Aorta (tissue), 5 donors: ENCODE results near the gene NWD2. TPM values are rescaled to one million over a fixed set of nuclear protein-coding genes. Genes with fewer than 3 reads are reported as not detected.

Experiments
- ATAC-seq: fragments of 200-7000 bp; cut with Tn5 transposase; one replicate; pipeline ENCODE4 v1.9.1; 2022; ENCODE audit warnings: moderate library complexity; ENCODE audit not compliant: low FRiP score
- DNase-seq, 2 donors: peaks; one replicate each; pipeline ENCODE4 v3.0.0-alpha.2; 2020
- H3K27ac ChIP-seq, 2 donors: one replicate each; pipeline ENCODE4 v1.5.1; 2013; ENCODE audit warnings: low read length in 2 of 2, mild to moderate bottlenecking in 2 of 2, moderate library complexity in 2 of 2, control low read depth in 1 of 2, inconsistent platforms in 1 of 2, low read depth in 1 of 2
- H3K27me3 ChIP-seq, 2 donors: one replicate each; pipeline ENCODE4 v1.6.1; 2013; ENCODE audit warnings: control low read depth in 1 of 2, low read length in 1 of 2, mild to moderate bottlenecking in 1 of 2, moderate library complexity in 1 of 2; ENCODE audit not compliant: insufficient read depth in 2 of 2, control insufficient read depth in 1 of 2
- H3K36me3 ChIP-seq, 2 donors: one replicate each; pipeline ENCODE4 v1.6.1; 2013; ENCODE audit warnings: control low read depth in 1 of 2, low read length in 1 of 2, mild to moderate bottlenecking in 1 of 2; ENCODE audit not compliant: insufficient read depth in 2 of 2, control insufficient read depth in 1 of 2
- H3K4me1 ChIP-seq, 2 donors: one replicate each; pipeline ENCODE4 v1.6.1; 2013; ENCODE audit warnings: low read length in 2 of 2, control low read depth in 1 of 2, mild to moderate bottlenecking in 1 of 2, moderate library complexity in 1 of 2; ENCODE audit not compliant: insufficient read depth in 2 of 2, control insufficient read depth in 1 of 2
- H3K4me3 ChIP-seq, 2 donors: one replicate each; pipeline ENCODE4 v1.5.1; 2013; ENCODE audit warnings: low read length in 2 of 2, control low read depth in 1 of 2, mild to moderate bottlenecking in 1 of 2
- H3K9me3 ChIP-seq: one replicate; pipeline ENCODE4 v1.6.1; 2013; ENCODE audit warnings: mild to moderate bottlenecking, low read length; ENCODE audit not compliant: control insufficient read depth
- WGBS, 2 donors: extraction: QIAGEN DNeasy Blood & Tissue Kit; methylation state at CpG; one replicate each; pipeline ENCODE4 v1.1.7; 2013; 5-methylcytosine and 5-hydroxymethylcytosine counted together
- intact Hi-C, 2 donors: fragments of 100-400 bp; cut with DNase I; formaldehyde crosslinking; loops; one replicate each; pipeline versions ENCODE4 v1.14.2 to v1.15.0; 2022
- polyA plus RNA-seq, 2 donors: library from polyadenylated mRNA; stranded (reverse); fragments of 200-250 nt; gene quantifications; one replicate each; pipeline ENCODE4 v1.2.3, GENCODE V29; 2013
- total RNA-seq, 2 donors: library from RNA; stranded (reverse); fragmentation: NEBNext Ultra II Directional; extraction: Animal tissue kit (Norgen Biotek cat#: 25700); gene quantifications; one replicate each; pipeline ENCODE4 v1.2.1, GENCODE V29; 2021
- donor health status: healthy with polysubstance abuse.
- donor health status: Bipolar disorder and iron deficiency.
- donor health status: DM: no; HTN: no; CAD: no.
- donor health status: DM: no; HTN: no; CAD: no.
- donor health status: DM: yes; HTN: yes; CAD: no.

NWD2 gene
- total and polyA plus RNA-seq, 4 donors, result 0.13 TPM; not detected in 3

DNA sequence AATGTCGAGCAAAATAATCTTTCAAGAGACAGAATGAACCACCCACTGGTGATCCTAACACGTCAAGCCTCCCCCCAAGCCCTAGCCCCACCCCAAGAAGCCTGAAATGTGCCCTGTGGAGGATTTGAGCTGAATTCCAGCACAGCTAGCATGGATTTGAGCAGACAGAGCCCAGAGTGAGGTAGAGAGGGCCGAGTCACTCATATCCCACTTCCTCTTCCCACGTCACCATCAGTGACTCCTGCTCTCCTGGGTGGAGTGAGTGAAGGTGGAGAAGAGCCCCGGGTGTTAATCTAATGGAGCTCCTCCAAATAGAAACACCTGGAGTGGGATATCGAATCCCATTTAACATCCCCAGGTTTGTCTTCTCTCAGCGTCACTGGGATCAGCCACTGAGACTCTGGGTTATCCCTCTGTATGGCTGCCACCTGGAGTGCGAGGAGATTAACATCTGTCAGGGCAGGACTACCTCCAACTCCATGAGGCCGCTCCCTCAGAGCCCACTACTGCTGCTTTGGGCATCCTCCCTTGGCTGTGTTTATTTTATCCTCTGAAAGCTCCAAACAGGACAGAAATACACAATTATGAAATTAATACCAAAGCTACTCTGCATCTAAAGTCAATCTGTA is 136.6 kb downstream of the NWD2 start:
- H3K36me3 ChIP-seq, result no peaks in the 10 kb centered on the region
- no peak overlapping the region for H3K4me3 ChIP-seq
- peaks cover 1% of the 10 kb centered on the region for H3K9me3 ChIP-seq
- H3K4me1 ChIP-seq, result no peaks in the 10 kb centered on the region
- no peak for DNase-seq
- H3K27ac ChIP-seq, result no peak overlapping the region
- ATAC-seq, result no peak
- WGBS, 2 donors, result 45 to 50% methylated on average over 9 of the region's 9 CpGs
- H3K27me3 ChIP-seq, result peaks cover 0 to 1% of the 10 kb centered on the region in 2 donors
- intact Hi-C loops, result no loop called here

DNA sequence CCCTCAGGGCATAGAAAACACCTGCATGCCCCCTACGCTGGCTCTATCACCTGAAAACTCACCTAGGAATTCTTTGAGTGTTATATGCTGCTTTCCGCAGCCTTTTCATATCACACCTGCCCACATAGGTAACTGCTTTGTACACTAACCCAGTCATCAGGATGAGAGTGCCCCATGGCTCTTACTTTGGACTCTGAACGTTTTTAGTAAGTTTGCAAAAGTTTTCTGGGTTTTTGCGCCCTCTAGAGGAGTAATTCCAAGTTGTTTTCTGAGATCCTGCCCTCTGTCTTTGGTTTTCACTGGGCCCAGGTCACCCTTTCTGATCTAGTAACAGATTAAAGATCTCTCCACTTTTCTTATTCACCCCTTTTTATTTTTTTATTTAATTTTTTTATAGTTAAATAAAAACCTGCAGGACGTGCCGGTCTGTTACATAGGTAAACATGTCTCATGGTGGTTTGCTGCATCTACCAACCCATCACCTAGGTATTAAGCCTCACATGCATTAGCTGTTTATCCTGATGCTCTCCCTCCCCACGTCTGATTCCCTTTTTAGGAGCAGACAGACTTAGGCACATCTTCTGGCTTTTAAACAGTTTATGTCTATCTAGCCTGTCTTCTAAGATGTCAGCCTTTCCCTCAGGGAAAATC is 139.2 kb downstream of the NWD2 start:
- H3K9me3 ChIP-seq, result peaks cover 1% of the 10 kb centered on the region
- H3K4me1 ChIP-seq, result no peaks in the 10 kb centered on the region
- DNase-seq (no peak), ATAC-seq (no peak)
- 35 to 36% methylated on average over 7 of the region's 7 CpGs for WGBS, 2 donors
- H3K4me3 ChIP-seq, result no peak overlapping the region
- intact Hi-C loops, result no loop called here
- H3K36me3 ChIP-seq, result no peaks in the 10 kb centered on the region
- H3K27ac ChIP-seq, result no peak overlapping the region
- H3K27me3 ChIP-seq, result no peaks in the 10 kb centered on the region

DNA sequence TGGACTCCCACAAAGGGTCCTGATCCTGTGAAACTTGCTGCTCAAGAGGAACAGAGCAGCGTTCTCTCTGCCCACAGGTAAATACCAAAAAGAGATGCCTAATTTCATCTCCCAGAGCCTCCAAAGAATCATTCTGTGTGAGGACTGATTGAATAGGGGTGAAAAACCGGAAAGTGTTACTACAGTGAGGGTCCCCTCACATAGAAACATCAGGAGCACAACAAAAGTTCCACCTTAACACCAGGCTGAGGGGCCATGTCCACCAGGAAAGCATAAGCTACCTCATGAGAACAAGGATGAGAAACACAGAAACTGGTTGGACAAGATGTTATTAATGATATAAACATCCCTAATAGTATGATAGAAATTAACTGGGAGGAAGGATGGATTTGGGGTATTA is 140.9 kb downstream of the NWD2 start:
- Histone ChIP-seq H3K4me1 (no peaks in the 10 kb centered on the region), H3K27ac (no peak overlapping the region), H3K36me3 (no peaks in the 10 kb centered on the region), H3K9me3 (peaks cover 1% of the 10 kb centered on the region), H3K4me3 (no peak overlapping the region), H3K27me3 (no peaks in the 10 kb centered on the region)
- ATAC-seq (no peak), DNase-seq (no peak)
- WGBS, 2 donors, result 65 to 73% methylated on average over 2 of the region's 2 CpGs
- intact Hi-C loops, result no loop called here

DNA sequence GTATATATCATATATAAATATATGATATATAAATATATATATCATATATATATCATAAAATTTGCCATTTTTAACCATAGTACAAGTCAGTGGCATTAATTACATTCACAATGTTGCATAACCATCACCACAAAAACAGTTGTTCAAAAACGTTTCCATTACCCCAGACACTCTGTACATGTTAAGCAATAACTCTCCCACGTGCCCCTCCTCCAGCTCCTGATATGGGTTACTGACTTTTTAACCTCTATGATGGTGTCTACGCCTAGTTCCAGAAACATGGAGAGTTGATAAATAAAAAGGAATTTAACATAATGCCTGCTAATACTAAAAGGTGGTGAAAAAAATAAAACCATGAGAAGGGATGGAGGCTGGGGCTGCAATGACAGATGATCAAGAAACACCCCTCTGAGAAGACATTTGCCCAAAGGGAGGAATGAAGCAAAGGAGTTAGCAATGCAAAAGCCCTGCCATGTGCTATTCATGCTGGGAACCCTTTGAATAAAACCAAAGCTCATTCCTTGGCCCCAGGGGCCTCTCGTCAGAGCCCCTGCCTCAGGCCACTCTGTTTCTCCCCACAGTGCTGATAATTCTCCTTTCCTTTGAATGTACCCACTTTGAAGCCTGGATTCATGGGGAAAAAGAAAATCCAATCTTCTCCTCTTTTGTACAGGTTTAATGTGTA is 144.3 kb downstream of the NWD2 start:
- Histone ChIP-seq H3K4me1 (no peaks in the 10 kb centered on the region), H3K36me3 (no peaks in the 10 kb centered on the region), H3K4me3 (no peak overlapping the region), H3K27ac (no peak overlapping the region), H3K27me3 (no peaks in the 10 kb centered on the region), H3K9me3 (peaks cover 1% of the 10 kb centered on the region)
- intact Hi-C loops, result no loop called here
- ATAC-seq, result no peak
- 29 to 33% methylated on average over 4 of the region's 4 CpGs for WGBS, 2 donors
- DNase-seq, result no peak

DNA sequence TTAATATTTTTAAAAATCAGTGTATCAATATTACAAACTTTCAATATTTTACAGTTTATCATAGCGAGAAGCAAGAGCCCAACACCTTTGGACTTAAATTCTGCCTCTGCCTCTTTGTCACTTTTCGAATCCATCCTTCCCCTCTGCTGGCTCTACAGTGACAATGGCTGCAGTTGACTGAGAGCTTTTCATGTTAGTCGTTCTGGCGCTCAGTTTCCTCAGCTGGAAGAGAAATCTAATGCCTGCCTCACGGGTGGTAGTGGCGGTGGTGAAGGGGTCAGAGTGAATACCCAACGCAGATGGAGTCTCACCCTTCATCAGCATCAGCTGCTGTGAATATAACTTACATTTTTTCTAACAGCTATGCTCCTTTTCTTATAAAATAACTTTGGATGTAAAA is 144.8 kb downstream of the NWD2 start:
- Histone ChIP-seq H3K36me3 (no peaks in the 10 kb centered on the region), H3K27me3 (no peaks in the 10 kb centered on the region), H3K9me3 (peaks cover 1% of the 10 kb centered on the region), H3K4me1 (no peaks in the 10 kb centered on the region), H3K4me3 (no peak overlapping the region), H3K27ac (no peak overlapping the region)
- DNase-seq, result no peak
- 61% methylated on average over 7 of the region's 7 CpGs for WGBS, 2 donors
- ATAC-seq, result no peak
- intact Hi-C loops, result no loop called here

DNA sequence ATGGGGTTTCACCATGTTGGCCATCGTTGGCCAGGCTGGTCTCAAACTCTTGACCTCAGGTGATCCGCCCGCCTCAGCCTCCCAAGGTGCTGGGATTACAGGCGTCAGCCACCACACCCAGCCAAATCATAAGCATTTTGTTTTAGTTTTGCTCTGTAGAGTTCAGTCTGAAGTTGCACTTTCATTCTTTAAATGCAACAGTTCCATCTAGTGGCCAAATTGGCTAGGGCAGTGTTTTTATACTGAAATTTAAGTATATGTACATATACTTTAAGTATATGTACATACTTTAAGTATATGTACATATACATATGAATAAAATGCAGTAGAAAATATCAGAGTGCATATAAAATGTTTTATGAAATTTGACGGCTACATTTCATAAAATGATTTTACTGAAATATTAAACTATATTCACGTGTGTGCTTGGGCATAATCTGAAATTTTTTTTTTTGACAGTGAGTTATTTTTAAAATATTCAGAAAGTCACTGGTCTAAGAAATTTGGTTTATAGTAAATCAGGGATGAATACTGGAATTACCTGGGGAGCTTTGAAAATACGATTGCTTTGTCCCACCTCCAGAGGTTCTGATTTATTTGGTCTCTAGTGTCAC is 145.5 kb downstream of the NWD2 start:
- DNase-seq (no peak), ATAC-seq (no peak)
- Histone ChIP-seq H3K9me3 (no peaks in the 10 kb centered on the region), H3K4me3 (no peak overlapping the region), H3K36me3 (no peaks in the 10 kb centered on the region), H3K27ac (no peak overlapping the region), H3K4me1 (no peaks in the 10 kb centered on the region), H3K27me3 (no peaks in the 10 kb centered on the region)
- 26 to 33% methylated on average over 7 of the region's 7 CpGs for WGBS, 2 donors
- intact Hi-C loops, result no loop called here

DNA sequence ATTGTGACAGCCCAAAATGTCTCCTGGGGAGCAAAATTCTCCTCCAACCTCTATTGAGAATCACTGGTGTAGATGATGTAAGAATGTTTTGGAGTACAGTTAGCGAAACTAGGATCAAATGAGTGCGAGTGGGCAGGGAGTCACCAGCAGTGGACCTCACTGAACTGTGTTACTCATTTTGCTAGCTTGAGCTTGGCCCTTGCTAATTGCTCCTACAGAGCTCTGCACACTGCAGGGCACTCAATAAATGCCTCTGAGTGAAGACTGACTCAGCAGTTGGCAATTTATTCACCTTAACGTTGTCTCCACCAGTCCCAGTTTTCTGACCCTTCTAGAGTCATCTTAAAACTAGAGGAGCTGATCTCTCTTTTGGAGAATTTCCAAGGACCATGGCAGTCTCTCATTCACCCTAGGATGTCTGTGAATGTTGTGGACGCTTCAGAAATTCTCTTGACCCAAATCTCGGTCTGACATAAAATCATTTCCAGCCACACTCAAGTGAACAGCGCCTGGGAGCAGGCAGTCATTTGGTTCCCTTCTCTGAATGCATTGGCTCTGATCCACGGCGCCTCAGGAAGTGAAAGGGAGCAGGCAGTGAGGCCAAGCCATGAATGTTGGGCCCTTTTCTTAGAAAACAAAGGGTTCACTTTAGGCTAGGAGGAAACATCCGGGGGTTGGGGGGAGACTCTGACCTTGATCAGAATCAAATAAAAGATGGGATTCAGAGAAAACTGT is 148.1 kb downstream of the NWD2 start:
- Histone ChIP-seq H3K27ac (no peak overlapping the region), H3K4me3 (no peak overlapping the region), H3K36me3 (no peaks in the 10 kb centered on the region), H3K27me3 (no peaks in the 10 kb centered on the region), H3K9me3 (peaks cover 1% of the 10 kb centered on the region), H3K4me1 (no peaks in the 10 kb centered on the region)
- DNase-seq (peak in 1 of 2 donors; percentile 71), ATAC-seq (no peak)
- intact Hi-C loops, result no loop called here
- 40 to 44% methylated on average over 9 of the region's 9 CpGs for WGBS, 2 donors

DNA sequence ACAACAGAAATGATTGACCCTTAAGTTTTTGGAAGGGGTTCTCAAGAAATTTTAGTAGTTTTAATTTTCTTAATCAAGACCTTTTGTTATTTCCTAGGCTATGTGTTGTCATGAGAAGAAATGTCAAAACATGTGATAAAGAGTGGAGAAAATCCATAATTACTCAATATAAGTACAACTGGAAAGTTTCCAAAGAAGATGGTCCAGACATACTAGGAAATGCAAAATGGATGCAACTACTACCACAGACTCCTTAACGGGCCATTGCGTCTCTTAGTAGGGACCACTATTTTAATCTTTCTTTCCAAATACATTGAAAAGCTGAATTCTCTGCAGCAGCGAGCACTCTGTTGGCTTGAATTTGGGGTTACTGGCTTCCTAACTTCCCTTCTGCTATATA is 148.8 kb downstream of the NWD2 start:
- no peak for ATAC-seq
- no peak overlapping the region for H3K4me3 ChIP-seq
- intact Hi-C loops, result no loop called here
- peaks cover 1% of the 10 kb centered on the region for H3K9me3 ChIP-seq
- H3K27me3 ChIP-seq, result no peaks in the 10 kb centered on the region
- DNase-seq, result no peak
- no peaks in the 10 kb centered on the region for H3K4me1 ChIP-seq
- WGBS, 2 donors, result 88 to 89% methylated on average over 3 of the region's 3 CpGs
- no peaks in the 10 kb centered on the region for H3K36me3 ChIP-seq
- no peak overlapping the region for H3K27ac ChIP-seq
